ENCODE data around the gene PEX5. TPM values are rescaled to one million over a fixed set of nuclear protein-coding genes. Genes with fewer than 3 reads are reported as not detected.

The PEX5 gene
- total RNA-seq, 2 experiments from 2014 or later = 54.4 to 99.9 TPM

GRCh38 chr12:7205091-7205490 lies 15.6 kb downstream of the PEX5 start:
- H3K36me3 ChIP-seq (ENCODE audit: insufficient read depth, low read length) = peaks cover 96% of the 10 kb centered on the region
- H3K4me2 ChIP-seq (ENCODE audit: low read length) = no peak overlapping the region
- no peak overlapping the region for H2AFZ ChIP-seq (ENCODE audit: low read length)
- POLR2A ChIA-PET = interaction anchor here (1.5 to 1.6 kb wide), 3 partner anchors 10 to 16 kb away, joined by 3 to 9 read pairs (median 4); partner anchors contain the start of gene PEX5
- H3K4me1 ChIP-seq (ENCODE audit: insufficient read depth, low read length, poor library complexity, severe bottlenecking) = peaks cover 24% of the 10 kb centered on the region
- H3K9me2 ChIP-seq (ENCODE audit: insufficient read depth, low read length) = no peaks in the 10 kb centered on the region
- CTCF ChIA-PET (ENCODE audit: unreplicated experiment) = no interaction called here
- no peaks in the 10 kb centered on the region for H3K9me3 ChIP-seq (ENCODE audit: low read length)
- no peak for DNase-seq (ENCODE audit: low spot score)
- H3K27ac ChIP-seq (ENCODE audit: low read depth, low read length, poor library complexity, severe bottlenecking) = no peak overlapping the region
- no peak overlapping the region for H3K4me3 ChIP-seq (ENCODE audit: low read depth, low read length, poor library complexity, severe bottlenecking)
- TF ChIP-seq CTCF (conservative IDR thresholded peaks at IDR 0.05; ENCODE audit: low read length) (no peak), EZH2phosphoT487 (IDR thresholded peaks at IDR 0.05; ENCODE audit: borderline replicate concordance, low read depth, low read length) (no peak)
- intact Hi-C loops (cut with micrococcal nuclease; ENCODE audit: unreplicated experiment) = no loop called here
- H3K79me2 ChIP-seq (ENCODE audit: insufficient read depth, low read depth, low read length) = no peaks in the 10 kb centered on the region
- H4K20me1 ChIP-seq (ENCODE audit: insufficient read depth, low read length) = no peaks in the 10 kb centered on the region
- BruUV-seq (replicated peaks) = TSS peak; percentile 34

DNA sequence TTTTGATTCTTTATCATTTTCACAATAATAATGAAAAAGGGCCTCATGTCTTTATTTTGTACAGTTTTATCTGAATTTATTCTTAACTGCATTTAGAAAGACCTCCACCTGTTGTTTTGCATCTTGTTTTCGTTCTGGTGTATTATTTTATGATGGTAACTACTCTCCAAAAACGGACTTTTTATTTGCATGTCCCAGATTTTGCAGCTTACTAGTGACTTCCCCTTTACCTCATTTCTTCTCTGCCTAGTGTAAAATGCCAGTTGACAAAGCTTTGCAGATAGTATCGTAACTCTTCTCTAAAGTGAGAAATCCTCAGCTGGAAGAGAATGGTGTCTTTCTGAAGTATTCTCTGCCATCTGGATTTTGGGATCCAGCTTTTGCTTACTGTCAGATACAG lies 17.2 kb downstream of the PEX5 start:
- intact Hi-C loops (cut with micrococcal nuclease; ENCODE audit: unreplicated experiment) = no loop called here
- Histone ChIP-seq H3K79me2 (ENCODE audit: insufficient read depth, low read depth, low read length) (no peaks in the 10 kb centered on the region), H2AFZ (ENCODE audit: low read length) (no peak overlapping the region), H3K27ac (ENCODE audit: low read depth, low read length, poor library complexity, severe bottlenecking) (peak overlapping the region; percentile 62), H3K9me2 (ENCODE audit: insufficient read depth, low read length) (no peaks in the 10 kb centered on the region), H4K20me1 (ENCODE audit: insufficient read depth, low read length) (no peaks in the 10 kb centered on the region), H3K4me3 (ENCODE audit: low read depth, low read length, poor library complexity, severe bottlenecking) (peak overlapping the region; percentile 13), H3K4me1 (ENCODE audit: insufficient read depth, low read length, poor library complexity, severe bottlenecking) (peaks cover 24% of the 10 kb centered on the region), H3K4me2 (ENCODE audit: low read length) (peak overlapping the region; percentile 37), H3K36me3 (ENCODE audit: insufficient read depth, low read length) (peaks cover 100% of the 10 kb centered on the region), H3K9me3 (ENCODE audit: low read length) (no peaks in the 10 kb centered on the region)
- no TSS peak for BruUV-seq (replicated peaks)
- POLR2A ChIA-PET = interaction anchor here (0.6 to 1.4 kb wide), 5 partner anchors 13 to 1338 kb away, joined by 3 to 4 read pairs (median 3); partner anchors contain the start of gene PEX5
- DNase-seq (ENCODE audit: low spot score) = peak; percentile 33
- CTCF ChIA-PET (ENCODE audit: unreplicated experiment) = no interaction called here
- TF ChIP-seq CTCF (conservative IDR thresholded peaks at IDR 0.05; ENCODE audit: low read length) = no peak
- TF ChIP-seq EZH2phosphoT487 (IDR thresholded peaks at IDR 0.05; ENCODE audit: borderline replicate concordance, low read depth, low read length) = no peak

DNA sequence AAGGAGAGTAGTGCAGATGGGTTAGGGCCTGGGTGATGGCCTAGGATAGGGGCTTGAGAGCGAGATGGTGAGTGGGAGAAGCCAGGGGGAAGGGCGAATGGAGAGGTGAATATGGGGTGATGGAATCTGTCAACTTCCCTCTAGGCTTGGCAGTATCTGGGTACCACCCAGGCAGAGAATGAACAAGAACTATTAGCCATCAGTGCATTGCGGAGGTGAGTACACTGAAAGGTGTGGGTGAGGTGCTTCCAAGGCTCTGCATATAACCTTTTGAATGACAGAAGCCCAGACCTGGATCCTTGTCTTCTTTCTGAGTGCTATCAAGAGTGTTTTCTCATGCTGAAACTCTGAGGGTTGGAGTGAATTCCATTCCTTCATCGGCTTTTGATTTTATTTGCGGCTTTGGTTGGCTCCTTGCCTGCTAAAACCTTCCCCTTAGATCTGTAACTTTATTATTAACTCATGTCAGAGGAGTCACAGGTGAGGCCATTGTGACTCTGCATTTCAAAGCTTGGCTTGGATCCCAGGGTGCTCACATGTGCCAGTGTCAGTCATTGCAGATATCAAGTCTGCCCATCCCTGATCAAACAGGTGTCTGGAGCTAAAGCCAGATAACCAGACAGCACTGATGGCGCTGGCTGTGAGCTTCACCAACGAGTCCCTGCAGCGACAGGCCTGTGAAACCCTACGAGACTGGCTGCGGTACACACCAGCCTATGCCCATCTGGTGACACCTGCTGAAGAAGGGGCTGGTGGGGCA lies 18.6 kb downstream of the PEX5 start:
- intact Hi-C loops (cut with micrococcal nuclease; ENCODE audit: unreplicated experiment) = no loop called here
- ChIA-PET CTCF (ENCODE audit: unreplicated experiment) (no interaction called here), POLR2A (interaction anchor here (1.4 kb wide), 1 partner anchor 432 kb away, joined by 4 read pairs; no protein-coding TSS in a partner anchor)
- no peaks in the 10 kb centered on the region for H3K9me2 ChIP-seq (ENCODE audit: insufficient read depth, low read length)
- H2AFZ ChIP-seq (ENCODE audit: low read length) = no peak overlapping the region
- H3K79me2 ChIP-seq (ENCODE audit: insufficient read depth, low read depth, low read length) = no peaks in the 10 kb centered on the region
- H3K4me2 ChIP-seq (ENCODE audit: low read length) = no peak overlapping the region
- H3K36me3 ChIP-seq (ENCODE audit: insufficient read depth, low read length) = peaks cover 98% of the 10 kb centered on the region
- H3K9me3 ChIP-seq (ENCODE audit: low read length) = peaks cover 7% of the 10 kb centered on the region; the same call in 1 of the 2 replicates
- H3K27ac ChIP-seq (ENCODE audit: low read depth, low read length, poor library complexity, severe bottlenecking) = no peak overlapping the region
- TF ChIP-seq EZH2phosphoT487 (IDR thresholded peaks at IDR 0.05; ENCODE audit: borderline replicate concordance, low read depth, low read length) (no peak), CTCF (conservative IDR thresholded peaks at IDR 0.05; ENCODE audit: low read length) (no peak)
- DNase-seq (ENCODE audit: low spot score) = no peak
- peaks cover 28% of the 10 kb centered on the region for H3K4me1 ChIP-seq (ENCODE audit: insufficient read depth, low read length, poor library complexity, severe bottlenecking)
- no peak overlapping the region for H3K4me3 ChIP-seq (ENCODE audit: low read depth, low read length, poor library complexity, severe bottlenecking)
- no peaks in the 10 kb centered on the region for H4K20me1 ChIP-seq (ENCODE audit: insufficient read depth, low read length)
- no TSS peak for BruUV-seq (replicated peaks)

Measured in OCI-LY7 (cell line).